Esophagus muscularis mucosa (tissue), 4 donors: ENCODE data around the gene IWS1. TPM values are rescaled to one million over a fixed set of nuclear protein-coding genes. Genes with fewer than 3 reads are reported as not detected.

ENCODE experiments used
- DNase-seq: peaks from one replicate; pipeline ENCODE4 v3.0.0-alpha.2; 2017; ENCODE audit errors: extremely low spot score
- H3K27ac ChIP-seq, 4 donors: fragments of 200-600 bp; sonication (generic); replicated peaks in 1 of 4; 1 replicate in 3 of 4; 2 replicates in 1 of 4; pipeline ENCODE4 v1.5.1; 2016 to 2019; ENCODE audit warnings: mild to moderate bottlenecking in 1 of 4
- H3K27me3 ChIP-seq, 4 donors: fragments of 200-600 bp; sonication (generic); one replicate each; pipeline versions ENCODE4 v1.5.1 to v1.6.0; 2016 to 2019
- H3K36me3 ChIP-seq, 4 donors: fragments of 200-600 bp; sonication (generic); one replicate each; pipeline ENCODE4 v1.5.1; 2016 to 2019
- H3K4me1 ChIP-seq, 4 donors: fragments of 200-600 bp; sonication (generic); one replicate each; pipeline ENCODE4 v1.5.1; 2016 to 2019
- H3K4me3 ChIP-seq, 4 donors: fragments of 200-600 bp; sonication (generic); 1 replicate in 2 of 4; 2 replicates in 2 of 4; pipeline ENCODE4 v1.5.1; 2016 to 2019; ENCODE audit warnings: mild to moderate bottlenecking in 4 of 4, moderate library complexity in 1 of 4
- H3K9me3 ChIP-seq, 4 donors: fragments of 200-600 bp; sonication (generic); 1 replicate in 3 of 4; 2 replicates in 1 of 4; pipeline ENCODE4 v1.5.1; 2016 to 2019
- CTCF ChIP-seq, 3 experiments: fragments of 200-600 bp in 2 of 3; fragments of 450-650 bp in 1 of 3; sonication (generic) in 2 of 3; IDR thresholded peaks; one replicate each; pipeline ENCODE4 v1.5.1; 2017 to 2019; ENCODE audit warnings: antibody characterized with exemption in 3 of 3, mild to moderate bottlenecking in 2 of 3, moderate library complexity in 1 of 3
- EP300 ChIP-seq: sonication (generic); formaldehyde crosslinking; IDR thresholded peaks from one replicate; pipeline ENCODE4 v1.6.1; 2017; ENCODE audit warnings: antibody characterized with exemption
- POLR2A ChIP-seq: fragments of 450-650 bp; IDR thresholded peaks from one replicate; pipeline ENCODE4 v1.6.1; 2017; ENCODE audit warnings: antibody characterized with exemption, moderate library complexity, mild to moderate bottlenecking, low read depth
- POLR2AphosphoS5 ChIP-seq, 2 donors: sonication (generic); formaldehyde crosslinking; IDR thresholded peaks; one replicate each; pipeline ENCODE4 v1.6.1; 2017; ENCODE audit warnings: antibody characterized with exemption in 2 of 2
- WGBS: methylation state at CpG from one replicate; pipeline ENCODE4 v1.1.5; 2018; 5-methylcytosine and 5-hydroxymethylcytosine counted together
- intact Hi-C: fragments of 100-400 bp; cut with DNase I; formaldehyde crosslinking; loops from one replicate; pipeline ENCODE4 v1.15.1; 2023
- total RNA-seq, 4 donors: library from RNA; depleted of rRNA; stranded (reverse); fragments of >200 nt; gene quantifications; one replicate each; pipeline versions ENCODE4 v1.1.0 to v1.2.1, GENCODE V29; 2016

Gene IWS1
- total RNA-seq, 4 donors from 2014 or later = 32.6 to 38.1 (median 34.7) TPM

GRCh38 chr2:127542231-127542630 lies 15.9 kb upstream of the IWS1 start:
- H3K4me3 ChIP-seq = no peak overlapping the region
- no peak overlapping the region for H3K27ac ChIP-seq
- peaks cover 0 to 3% (median 0%) of the 10 kb centered on the region in 4 donors for H3K27me3 ChIP-seq
- H3K9me3 ChIP-seq = no peaks in the 10 kb centered on the region
- peak; percentile 75 for DNase-seq
- TF ChIP-seq EP300 (no peak), CTCF (IDR thresholded peaks at IDR 0.05) (no peak), POLR2A (no peak), POLR2AphosphoS5 (IDR thresholded peaks at IDR 0.05) (no peak)
- WGBS = 88% methylated on average over 3 of the region's 3 CpGs
- H3K4me1 ChIP-seq = peaks cover 0 to 3% (median 0%) of the 10 kb centered on the region in 4 donors
- no peaks in the 10 kb centered on the region for H3K36me3 ChIP-seq
- intact Hi-C loops = no loop called here

GRCh38 chr2:127541809-127542208 lies 15.5 kb upstream of the IWS1 start:
- Histone ChIP-seq H3K27ac (no peak overlapping the region), H3K36me3 (no peaks in the 10 kb centered on the region), H3K9me3 (no peaks in the 10 kb centered on the region), H3K4me3 (no peak overlapping the region), H3K27me3 (peaks cover 0 to 3% (median 0%) of the 10 kb centered on the region in 4 donors), H3K4me1 (peaks cover 0 to 3% (median 0%) of the 10 kb centered on the region in 4 donors)
- intact Hi-C loops = no loop called here
- 93% methylated on average over 3 of the region's 7 CpGs for WGBS
- TF ChIP-seq CTCF (IDR thresholded peaks at IDR 0.05) (no peak), EP300 (no peak), POLR2A (no peak), POLR2AphosphoS5 (IDR thresholded peaks at IDR 0.05) (no peak)
- DNase-seq = no peak

- Histone ChIP-seq H3K27ac (no peak overlapping the region), H3K27me3 (peaks cover 0 to 7% (median 0%) of the 10 kb centered on the region in 4 donors), H3K4me1 (peaks cover 0 to 3% (median 0%) of the 10 kb centered on the region in 4 donors), H3K36me3 (no peaks in the 10 kb centered on the region), H3K9me3 (no peaks in the 10 kb centered on the region), H3K4me3 (no peak overlapping the region)
- TF ChIP-seq CTCF (IDR thresholded peaks at IDR 0.05) (no peak), POLR2AphosphoS5 (IDR thresholded peaks at IDR 0.05) (no peak)
- peak; percentile 81 for DNase-seq
- intact Hi-C loops = no loop called here
- WGBS = 92% methylated on average over 5 of the region's 5 CpGs
Measured at GRCh38 chr2:127537644-127538043, 11.4 kb upstream of the IWS1 start.

GRCh38 chr2:127536707-127537541 lies 10.6 kb upstream of the IWS1 start:
- Histone ChIP-seq H3K9me3 (no peaks in the 10 kb centered on the region), H3K27me3 (peaks cover 0 to 7% (median 0%) of the 10 kb centered on the region in 4 donors), H3K27ac (no peak overlapping the region), H3K4me3 (no peak overlapping the region), H3K4me1 (peaks cover 0 to 3% (median 0%) of the 10 kb centered on the region in 4 donors), H3K36me3 (no peaks in the 10 kb centered on the region)
- WGBS = 81% methylated on average over 6 of the region's 7 CpGs
- intact Hi-C loops = no loop called here
- peak; percentile 68 for DNase-seq
- no peak for TF ChIP-seq CTCF (IDR thresholded peaks at IDR 0.05)
- no peak for TF ChIP-seq POLR2A
- TF ChIP-seq POLR2AphosphoS5 (IDR thresholded peaks at IDR 0.05) = no peak
- TF ChIP-seq EP300 = no peak
